K562 (cell line): ENCODE data around the gene YAE1. TPM values are rescaled to one million over a fixed set of nuclear protein-coding genes. Genes with fewer than 3 reads are reported as not detected.

ENCODE experiments used
- ATAC-seq: fragments of 200-7000 bp; cut with Tn5 transposase; 3 replicates; pipeline ENCODE4 v1.9.1; 2020; ENCODE audit warnings: moderate library complexity
- BruUV-seq: library from RNA; stranded (reverse); fragments of 400-500 nt; replicated peaks from 2 replicates; lab custom pipeline; 2021; lab: Mats Ljungman, UMichigan
- CTCF ChIA-PET: fragments of 300-600 bp; formaldehyde crosslinking; extraction: SDS; loops from one replicate; lab custom pipeline; 2021; ENCODE audit warnings: low intra/inter-chr PET ratio; lab: Yijun Ruan, JAX
- POLR2A ChIA-PET: fragments of 300-600, 350-650 bp; sonication (Branson Sonifier 250); formaldehyde crosslinking; extraction: SDS; loops from one replicate; lab custom pipeline; 2021; ENCODE audit warnings: antibody characterized with exemption, inconsistent platforms; lab: Yijun Ruan, JAX
- DNase-seq, 4 experiments: peaks; one replicate each; pipeline versions ENCODE4 v3.0.0 to v3.0.0-alpha.2; 2011 to 2018; ENCODE audit warnings: low spot score in 3 of 4, mixed read lengths in 3 of 4; ENCODE audit errors: extremely low read depth in 1 of 4
- FAIRE-seq: peaks from 2 replicates; lab custom pipeline; 2011; peaks lifted over from hg19 to GRCh38; lab: Jason Lieb, UNC
- H2AFZ ChIP-seq: 2 replicates; pipeline ENCODE4 v1.6.0; 2011; ENCODE audit warnings: low read depth, low read length, control low read depth, inconsistent platforms
- H3K27ac ChIP-seq: fragments of 200-600 bp; 3 replicates; pipeline ENCODE4 v1.8.0; 2011; ENCODE audit warnings: low read depth, mild to moderate bottlenecking, control low read depth, inconsistent platforms, low read length, moderate library complexity, mixed read lengths; ENCODE audit errors: extremely low read depth
- H3K27me3 ChIP-seq, 2 experiments: fragments of 300-600 bp in 1 of 2; 2 replicates in 1 of 2; 3 replicates in 1 of 2; pipeline versions ENCODE4 v1.6.0 to v1.8.0; 2011; ENCODE audit warnings: inconsistent platforms in 2 of 2, low read length in 2 of 2, mild to moderate bottlenecking in 1 of 2, mixed read lengths in 1 of 2, moderate library complexity in 1 of 2; ENCODE audit not compliant: control insufficient read depth in 2 of 2, insufficient read depth in 2 of 2
- H3K36me3 ChIP-seq: fragments of 300-600 bp; 3 replicates; pipeline ENCODE4 v1.8.0; 2011; ENCODE audit warnings: mild to moderate bottlenecking, low read length, inconsistent platforms; ENCODE audit not compliant: control insufficient read depth, insufficient read depth
- H3K4me1 ChIP-seq, 2 experiments: fragments of 200-600 bp in 1 of 2; replicated peaks in 1 of 2; 2 replicates in 1 of 2; 3 replicates in 1 of 2; pipeline versions ENCODE4 v1.5.1 to v1.8.0; 2011; ENCODE audit warnings: inconsistent platforms in 2 of 2, low read length in 2 of 2, mild to moderate bottlenecking in 1 of 2, mixed read lengths in 1 of 2, moderate library complexity in 1 of 2; ENCODE audit not compliant: control insufficient read depth in 2 of 2, insufficient read depth in 2 of 2
- H3K4me2 ChIP-seq: 2 replicates; pipeline ENCODE4 v1.6.1; 2011; ENCODE audit warnings: low read length, control low read depth, inconsistent platforms, mixed read lengths; ENCODE audit not compliant: insufficient read depth
- H3K4me3 ChIP-seq: fragments of 200-600 bp; sonication (generic), shearing (Covaris generic); 2 replicates; pipeline ENCODE4 v1.5.1; 2016; ENCODE audit warnings: control low read depth, inconsistent platforms
- H3K79me2 ChIP-seq: fragments of 200-600 bp; 3 replicates; pipeline ENCODE4 v1.8.0; 2011; ENCODE audit warnings: low read length, inconsistent platforms; ENCODE audit not compliant: control insufficient read depth, insufficient read depth
- H3K9ac ChIP-seq, 2 experiments: 2 replicates each; pipeline versions ENCODE4 v1.6.0 to v1.6.1; 2011; ENCODE audit warnings: low read depth in 2 of 2, low read length in 2 of 2, control low read depth in 1 of 2, inconsistent platforms in 1 of 2, mild to moderate bottlenecking in 1 of 2, mixed read lengths in 1 of 2; ENCODE audit not compliant: insufficient read depth in 1 of 2
- H3K9me1 ChIP-seq: one replicate; pipeline ENCODE4 v1.6.0; 2011; ENCODE audit warnings: inconsistent platforms, mild to moderate bottlenecking, low read length, moderate library complexity; ENCODE audit not compliant: control insufficient read depth, insufficient read depth
- H3K9me3 ChIP-seq: replicated peaks from 2 replicates; pipeline ENCODE4 v1.5.1; 2011; ENCODE audit warnings: low read depth, low read length, inconsistent platforms; ENCODE audit not compliant: control insufficient read depth, insufficient read depth
- H4K20me1 ChIP-seq: replicated peaks from 2 replicates; pipeline ENCODE4 v1.6.1; 2011; ENCODE audit warnings: low read length, inconsistent platforms, mixed read lengths; ENCODE audit not compliant: control insufficient read depth, insufficient read depth
- KAT8 ChIP-seq: fragments of 450-650 bp; IDR thresholded peaks from 2 replicates; pipeline ENCODE4 v1.6.1; 2016; ENCODE audit warnings: low read depth, mild to moderate bottlenecking
- NR1H2 ChIP-seq: sonication (generic); formaldehyde crosslinking; IDR thresholded peaks from 2 replicates; pipeline ENCODE4 v1.4.0; 2020; ENCODE audit warnings: mild to moderate bottlenecking, missing genetic modification reagents
- SNIP1 ChIP-seq: fragments of 450-650 bp; IDR thresholded peaks from 2 replicates; pipeline ENCODE4 v1.7.1; 2017; ENCODE audit warnings: low read depth, mild to moderate bottlenecking
- ZNF668 ChIP-seq: fragments of 250-450 bp; sonication (Bioruptor Pico); IDR thresholded peaks from 2 replicates; pipeline ENCODE4 v1.8.0; 2022; ENCODE audit warnings: mild to moderate bottlenecking, inconsistent platforms
- WGBS: fragments of 100-300 bp; shearing (Covaris generic); methylation state at CpG from one replicate; pipeline ENCODE4 v1.1.6; 2016; ENCODE audit warnings: low coverage, mixed read lengths; ENCODE audit not compliant: insufficient coverage; ENCODE audit errors: missing lambda C conversion rate; 5-methylcytosine and 5-hydroxymethylcytosine counted together
- in situ Hi-C: fragments of 300-500 bp; cut with MboI; formaldehyde crosslinking; loops from 4 replicates; pipeline ENCODE4 v1.15.0; 2018; ENCODE audit warnings: inconsistent platforms, mixed read lengths
- intact Hi-C: fragments of 100-400 bp; cut with micrococcal nuclease; formaldehyde crosslinking; loops from 2 replicates; pipeline ENCODE4 v1.14.2; 2022
- polyA plus RNA-seq, 8 experiments: library from polyadenylated mRNA; depleted of rRNA in 4 of 8; stranded (reverse) in 5 of 8; unstranded in 3 of 8; fragments of >200 nt; fragmentation: Nextera tagmentation in 2 of 8; fragmentation: Illumina TruSeq in 1 of 8; extraction: Ambion mirVana in 2 of 8; extraction: Trizol in 1 of 8; gene quantifications; 2 replicates each; pipeline versions ENCODE4 v1.2.1 to v1.2.3, GENCODE V29; 2011 to 2014; ENCODE audit warnings: inconsistent platforms in 1 of 8, missing spikeins in 1 of 8
- total RNA-seq, 7 experiments: library from RNA; depleted of rRNA in 6 of 7; stranded (reverse); fragments of >200 nt in 6 of 7; fragmentation: Illumina TruSeq in 2 of 7; extraction: Trizol in 2 of 7; gene quantifications; 2 replicates each; pipeline versions ENCODE4 v1.2.1 to v1.2.3, GENCODE V29; 2011 to 2021; ENCODE audit warnings: low replicate concordance in 1 of 7
- TF ChIP-seq, protein P1 (sequence below): fragments of 250-450 bp; sonication (Bioruptor Pico); IDR thresholded peaks from 2 replicates; pipeline ENCODE4 v1.5.0; 2021
- TF ChIP-seq, protein P2 (sequence below): fragments of 150-350 bp; conservative IDR thresholded peaks from 2 replicates; pipeline ENCODE4 v1.6.1; 2014; ENCODE audit warnings: low read length
- TF ChIP-seq, protein P3 (sequence below): fragments of 250-450 bp; sonication (Bioruptor Pico); IDR thresholded peaks from 2 replicates; pipeline ENCODE4 v1.8.0; 2022; ENCODE audit warnings: moderate library complexity, mild to moderate bottlenecking, inconsistent platforms
- TF ChIP-seq, protein P4 (sequence below): fragments of 250-450 bp; sonication (Bioruptor Pico); IDR thresholded peaks from 2 replicates; pipeline ENCODE4 v1.5.0; 2020; ENCODE audit warnings: mild to moderate bottlenecking
- TF ChIP-seq, protein P5 (sequence below): fragments of 200-400 bp; formaldehyde crosslinking; IDR thresholded peaks from 2 replicates; pipeline ENCODE4 v1.6.1; 2017; ENCODE audit warnings: mild to moderate bottlenecking, low read depth, low read length, moderate library complexity

YAE1 gene
- total and polyA plus RNA-seq, 9 of the 15 experiments (the other 6 are each of a cell fraction or from before 2014, with no cell fraction given), result 15.2 to 63.4 (median 30.1) TPM

DNA sequence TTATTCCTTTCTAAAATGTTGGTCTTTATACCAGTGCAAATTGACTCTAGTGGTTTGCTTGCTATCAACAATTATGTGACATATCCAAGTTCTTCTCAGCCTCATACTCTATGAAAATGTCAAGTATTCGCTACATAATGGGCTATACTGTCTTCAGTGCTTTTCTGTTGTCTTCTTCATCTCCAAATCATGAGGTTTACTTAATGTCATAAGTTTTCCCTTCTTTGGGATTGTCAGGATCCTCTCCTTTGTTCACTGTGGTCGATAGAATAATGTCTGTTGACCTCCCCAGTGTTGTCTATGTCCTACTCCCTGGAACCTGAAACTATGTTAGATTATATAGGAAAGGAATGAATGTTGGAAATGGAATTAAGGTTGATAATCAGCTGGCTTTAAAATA is 40.7 kb downstream of the YAE1 start (continued):
- TF ChIP-seq, protein P1, sequence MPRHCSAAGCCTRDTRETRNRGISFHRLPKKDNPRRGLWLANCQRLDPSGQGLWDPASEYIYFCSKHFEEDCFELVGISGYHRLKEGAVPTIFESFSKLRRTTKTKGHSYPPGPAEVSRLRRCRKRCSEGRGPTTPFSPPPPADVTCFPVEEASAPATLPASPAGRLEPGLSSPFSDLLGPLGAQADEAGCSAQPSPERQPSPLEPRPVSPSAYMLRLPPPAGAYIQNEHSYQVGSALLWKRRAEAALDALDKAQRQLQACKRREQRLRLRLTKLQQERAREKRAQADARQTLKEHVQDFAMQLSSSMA (CRISPR knock-in tag), result no peak
- TF ChIP-seq ZNF668, result no peak
- no peak for TF ChIP-seq SNIP1
- TF ChIP-seq, protein P2, sequence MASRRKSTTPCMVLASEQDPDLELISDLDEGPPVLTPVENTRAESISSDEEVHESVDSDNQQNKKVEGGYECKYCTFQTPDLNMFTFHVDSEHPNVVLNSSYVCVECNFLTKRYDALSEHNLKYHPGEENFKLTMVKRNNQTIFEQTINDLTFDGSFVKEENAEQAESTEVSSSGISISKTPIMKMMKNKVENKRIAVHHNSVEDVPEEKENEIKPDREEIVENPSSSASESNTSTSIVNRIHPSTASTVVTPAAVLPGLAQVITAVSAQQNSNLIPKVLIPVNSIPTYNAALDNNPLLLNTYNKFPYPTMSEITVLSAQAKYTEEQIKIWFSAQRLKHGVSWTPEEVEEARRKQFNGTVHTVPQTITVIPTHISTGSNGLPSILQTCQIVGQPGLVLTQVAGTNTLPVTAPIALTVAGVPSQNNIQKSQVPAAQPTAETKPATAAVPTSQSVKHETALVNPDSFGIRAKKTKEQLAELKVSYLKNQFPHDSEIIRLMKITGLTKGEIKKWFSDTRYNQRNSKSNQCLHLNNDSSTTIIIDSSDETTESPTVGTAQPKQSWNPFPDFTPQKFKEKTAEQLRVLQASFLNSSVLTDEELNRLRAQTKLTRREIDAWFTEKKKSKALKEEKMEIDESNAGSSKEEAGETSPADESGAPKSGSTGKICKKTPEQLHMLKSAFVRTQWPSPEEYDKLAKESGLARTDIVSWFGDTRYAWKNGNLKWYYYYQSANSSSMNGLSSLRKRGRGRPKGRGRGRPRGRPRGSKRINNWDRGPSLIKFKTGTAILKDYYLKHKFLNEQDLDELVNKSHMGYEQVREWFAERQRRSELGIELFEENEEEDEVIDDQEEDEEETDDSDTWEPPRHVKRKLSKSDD, result no peak
- no peak for TF ChIP-seq NR1H2 (CRISPR knock-in tag)

DNA sequence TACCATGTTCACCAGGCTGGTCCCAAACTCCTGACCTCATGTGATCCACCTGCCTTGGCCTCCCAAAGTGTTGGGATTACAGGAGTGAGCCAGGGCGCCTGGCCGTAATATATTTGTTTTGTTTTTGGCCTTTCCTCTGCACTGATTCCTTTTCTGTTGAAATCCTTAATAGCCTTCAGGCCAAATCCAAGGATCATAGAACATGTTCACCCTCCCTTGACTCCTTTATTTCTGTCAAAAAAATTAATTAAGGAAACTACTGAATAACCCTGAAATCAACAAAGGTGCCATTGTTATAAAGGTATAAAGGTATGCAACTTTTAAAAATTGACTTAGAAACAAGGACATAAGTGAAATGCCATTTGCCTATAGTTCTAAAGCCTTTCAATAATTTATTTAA is 41.7 kb downstream of the YAE1 start:
- H3K9me3 ChIP-seq, result no peaks in the 10 kb centered on the region
- H4K20me1 ChIP-seq, result no peaks in the 10 kb centered on the region
- no TSS peak for BruUV-seq
- H3K36me3 ChIP-seq, result no peaks in the 10 kb centered on the region
- no peaks in the 10 kb centered on the region for H3K79me2 ChIP-seq
- in situ Hi-C loops (no loop called here), intact Hi-C loops (no loop called here)
- WGBS, result 73% methylated on average over 2 of the region's 2 CpGs
- no peaks in the 10 kb centered on the region for H3K27me3 ChIP-seq
- FAIRE-seq (no peak), DNase-seq (no peak), ATAC-seq (no peak)
- H3K4me3 ChIP-seq, result no peak overlapping the region
- H3K9ac ChIP-seq, result no peak overlapping the region
- no peak overlapping the region for H3K4me2 ChIP-seq
- H3K9me1 ChIP-seq, result no peaks in the 10 kb centered on the region
- POLR2A ChIA-PET, result interaction anchor here (4.6 kb wide), 1 partner anchor 14 kb away, joined by 22 read pairs; the partner anchor contains the start of gene RALA
- no peak overlapping the region for H2AFZ ChIP-seq
- CTCF ChIA-PET, result no interaction called here
- TF ChIP-seq, protein P3, sequence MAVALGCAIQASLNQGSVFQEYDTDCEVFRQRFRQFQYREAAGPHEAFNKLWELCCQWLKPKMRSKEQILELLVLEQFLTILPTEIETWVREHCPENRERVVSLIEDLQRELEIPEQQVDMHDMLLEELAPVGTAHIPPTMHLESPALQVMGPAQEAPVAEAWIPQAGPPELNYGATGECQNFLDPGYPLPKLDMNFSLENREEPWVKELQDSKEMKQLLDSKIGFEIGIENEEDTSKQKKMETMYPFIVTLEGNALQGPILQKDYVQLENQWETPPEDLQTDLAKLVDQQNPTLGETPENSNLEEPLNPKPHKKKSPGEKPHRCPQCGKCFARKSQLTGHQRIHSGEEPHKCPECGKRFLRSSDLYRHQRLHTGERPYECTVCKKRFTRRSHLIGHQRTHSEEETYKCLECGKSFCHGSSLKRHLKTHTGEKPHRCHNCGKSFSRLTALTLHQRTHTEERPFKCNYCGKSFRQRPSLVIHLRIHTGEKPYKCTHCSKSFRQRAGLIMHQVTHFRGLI (CRISPR knock-in tag), result no peak
- TF ChIP-seq, protein P4, sequence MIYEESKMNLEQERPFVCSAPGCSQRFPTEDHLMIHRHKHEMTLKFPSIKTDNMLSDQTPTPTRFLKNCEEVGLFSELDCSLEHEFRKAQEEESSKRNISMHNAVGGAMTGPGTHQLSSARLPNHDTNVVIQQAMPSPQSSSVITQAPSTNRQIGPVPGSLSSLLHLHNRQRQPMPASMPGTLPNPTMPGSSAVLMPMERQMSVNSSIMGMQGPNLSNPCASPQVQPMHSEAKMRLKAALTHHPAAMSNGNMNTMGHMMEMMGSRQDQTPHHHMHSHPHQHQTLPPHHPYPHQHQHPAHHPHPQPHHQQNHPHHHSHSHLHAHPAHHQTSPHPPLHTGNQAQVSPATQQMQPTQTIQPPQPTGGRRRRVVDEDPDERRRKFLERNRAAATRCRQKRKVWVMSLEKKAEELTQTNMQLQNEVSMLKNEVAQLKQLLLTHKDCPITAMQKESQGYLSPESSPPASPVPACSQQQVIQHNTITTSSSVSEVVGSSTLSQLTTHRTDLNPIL, result no peak
- TF ChIP-seq KAT8, result no peak
- TF ChIP-seq, protein P5, sequence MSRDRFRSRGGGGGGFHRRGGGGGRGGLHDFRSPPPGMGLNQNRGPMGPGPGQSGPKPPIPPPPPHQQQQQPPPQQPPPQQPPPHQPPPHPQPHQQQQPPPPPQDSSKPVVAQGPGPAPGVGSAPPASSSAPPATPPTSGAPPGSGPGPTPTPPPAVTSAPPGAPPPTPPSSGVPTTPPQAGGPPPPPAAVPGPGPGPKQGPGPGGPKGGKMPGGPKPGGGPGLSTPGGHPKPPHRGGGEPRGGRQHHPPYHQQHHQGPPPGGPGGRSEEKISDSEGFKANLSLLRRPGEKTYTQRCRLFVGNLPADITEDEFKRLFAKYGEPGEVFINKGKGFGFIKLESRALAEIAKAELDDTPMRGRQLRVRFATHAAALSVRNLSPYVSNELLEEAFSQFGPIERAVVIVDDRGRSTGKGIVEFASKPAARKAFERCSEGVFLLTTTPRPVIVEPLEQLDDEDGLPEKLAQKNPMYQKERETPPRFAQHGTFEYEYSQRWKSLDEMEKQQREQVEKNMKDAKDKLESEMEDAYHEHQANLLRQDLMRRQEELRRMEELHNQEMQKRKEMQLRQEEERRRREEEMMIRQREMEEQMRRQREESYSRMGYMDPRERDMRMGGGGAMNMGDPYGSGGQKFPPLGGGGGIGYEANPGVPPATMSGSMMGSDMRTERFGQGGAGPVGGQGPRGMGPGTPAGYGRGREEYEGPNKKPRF, result no peak
- peaks cover 4 to 6% of the 10 kb centered on the region in 2 experiments; a peak in 3 of 5 replicates for H3K4me1 ChIP-seq
- no peak overlapping the region for H3K27ac ChIP-seq
